Fibroblast of mammary gland (primary cell): Measurements from ENCODE around the gene STRA6.

Source experiments
- DNase-seq: peaks from one replicate; pipeline ENCODE4 v3.0.0-alpha.2; 2010; ENCODE audit warnings: low read depth
- H3K4me3 ChIP-seq: 2 replicates; pipeline ENCODE4 v1.5.1; 2011; ENCODE audit warnings: low read depth, mild to moderate bottlenecking, low read length, moderate library complexity; ENCODE audit not compliant: control insufficient read depth
- CTCF ChIP-seq: conservative IDR thresholded peaks from 2 replicates; pipeline ENCODE4 v1.5.1; 2011; ENCODE audit warnings: low read depth, low read length, inconsistent platforms; ENCODE audit not compliant: control insufficient read depth, insufficient read depth

The STRA6 gene

GRCh38 chr15:74182131-74182530, 20.5 kb downstream of the STRA6 start:
- DNase-seq = no peak
- no peak for TF ChIP-seq CTCF
- H3K4me3 ChIP-seq = no peak overlapping the region

GRCh38 chr15:74180881-74181602, 21.5 kb downstream of the STRA6 start:
- DNase-seq = no peak
- H3K4me3 ChIP-seq = no peak overlapping the region
- no peak for TF ChIP-seq CTCF

DNA sequence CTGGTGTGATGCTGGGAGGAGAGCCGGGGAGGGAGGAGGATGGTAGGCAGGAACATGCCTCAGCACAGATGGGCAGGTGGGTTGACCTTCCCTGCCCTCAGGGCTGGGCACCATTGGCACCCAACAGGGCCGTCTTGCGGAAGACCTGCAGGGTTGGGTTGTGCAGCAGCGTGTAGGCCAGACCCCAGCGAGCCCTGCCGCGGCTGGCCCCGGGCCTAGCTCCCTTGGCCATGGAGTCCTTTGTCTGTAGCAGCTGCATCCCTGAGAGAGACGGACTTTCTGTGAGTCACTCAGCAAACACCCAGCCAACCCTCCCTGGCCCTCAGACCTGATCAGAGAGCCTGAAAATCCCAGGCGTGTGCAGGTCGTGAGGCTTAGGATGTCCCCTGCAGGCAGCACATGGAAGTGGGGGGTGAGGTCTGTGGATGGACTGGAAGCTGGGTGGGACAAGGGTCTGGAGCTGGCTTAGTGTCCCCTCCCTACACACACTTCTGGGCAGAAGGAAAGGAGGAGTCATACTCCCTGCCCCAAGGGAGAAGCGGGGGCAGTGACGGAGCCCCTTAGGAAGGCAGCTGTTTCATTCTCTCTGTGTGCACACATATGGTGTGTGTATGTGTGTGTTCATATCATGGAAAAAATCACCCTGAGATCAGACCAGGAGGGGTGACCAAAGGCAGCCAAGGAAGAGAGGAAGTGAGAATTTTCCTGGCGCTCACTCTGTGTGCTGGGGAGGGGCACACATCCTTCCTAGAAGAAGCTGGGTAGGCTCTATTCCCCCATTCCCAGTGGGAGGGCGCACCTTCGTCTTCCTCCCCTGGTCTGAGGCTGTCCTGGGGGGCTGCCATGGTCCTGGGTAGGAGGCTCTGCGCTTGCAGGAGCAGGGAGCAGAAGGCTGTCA, 22.4 kb downstream of the STRA6 start:
- peak; percentile 17 for TF ChIP-seq CTCF
- H3K4me3 ChIP-seq = no peak overlapping the region
- DNase-seq = peak; percentile 72

- no peak for TF ChIP-seq CTCF
- peak; percentile 89 for DNase-seq
- no peak overlapping the region for H3K4me3 ChIP-seq
Observed at GRCh38 chr15:74179101-74179841, 23.3 kb downstream of the STRA6 start.

GRCh38 chr15:74178326-74179100, 24.1 kb downstream of the STRA6 start:
- TF ChIP-seq CTCF = no peak
- no peak for DNase-seq
- no peak overlapping the region for H3K4me3 ChIP-seq
